GM12874 (cell line): ENCODE results near the gene LRRC25.

Source experiments
- TF ChIP-seq, protein P1 (sequence below): IDR thresholded peaks from 2 replicates; pipeline ENCODE4 v1.5.1; 2011; ENCODE audit warnings: low read depth, mild to moderate bottlenecking, control low read depth, low read length, moderate library complexity; ENCODE audit not compliant: insufficient read depth

The LRRC25 gene

GRCh38 chr19:18366021-18366435 is 31.4 kb downstream of the LRRC25 start:
- TF ChIP-seq, protein P1, sequence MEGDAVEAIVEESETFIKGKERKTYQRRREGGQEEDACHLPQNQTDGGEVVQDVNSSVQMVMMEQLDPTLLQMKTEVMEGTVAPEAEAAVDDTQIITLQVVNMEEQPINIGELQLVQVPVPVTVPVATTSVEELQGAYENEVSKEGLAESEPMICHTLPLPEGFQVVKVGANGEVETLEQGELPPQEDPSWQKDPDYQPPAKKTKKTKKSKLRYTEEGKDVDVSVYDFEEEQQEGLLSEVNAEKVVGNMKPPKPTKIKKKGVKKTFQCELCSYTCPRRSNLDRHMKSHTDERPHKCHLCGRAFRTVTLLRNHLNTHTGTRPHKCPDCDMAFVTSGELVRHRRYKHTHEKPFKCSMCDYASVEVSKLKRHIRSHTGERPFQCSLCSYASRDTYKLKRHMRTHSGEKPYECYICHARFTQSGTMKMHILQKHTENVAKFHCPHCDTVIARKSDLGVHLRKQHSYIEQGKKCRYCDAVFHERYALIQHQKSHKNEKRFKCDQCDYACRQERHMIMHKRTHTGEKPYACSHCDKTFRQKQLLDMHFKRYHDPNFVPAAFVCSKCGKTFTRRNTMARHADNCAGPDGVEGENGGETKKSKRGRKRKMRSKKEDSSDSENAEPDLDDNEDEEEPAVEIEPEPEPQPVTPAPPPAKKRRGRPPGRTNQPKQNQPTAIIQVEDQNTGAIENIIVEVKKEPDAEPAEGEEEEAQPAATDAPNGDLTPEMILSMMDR, result no peak

DNA sequence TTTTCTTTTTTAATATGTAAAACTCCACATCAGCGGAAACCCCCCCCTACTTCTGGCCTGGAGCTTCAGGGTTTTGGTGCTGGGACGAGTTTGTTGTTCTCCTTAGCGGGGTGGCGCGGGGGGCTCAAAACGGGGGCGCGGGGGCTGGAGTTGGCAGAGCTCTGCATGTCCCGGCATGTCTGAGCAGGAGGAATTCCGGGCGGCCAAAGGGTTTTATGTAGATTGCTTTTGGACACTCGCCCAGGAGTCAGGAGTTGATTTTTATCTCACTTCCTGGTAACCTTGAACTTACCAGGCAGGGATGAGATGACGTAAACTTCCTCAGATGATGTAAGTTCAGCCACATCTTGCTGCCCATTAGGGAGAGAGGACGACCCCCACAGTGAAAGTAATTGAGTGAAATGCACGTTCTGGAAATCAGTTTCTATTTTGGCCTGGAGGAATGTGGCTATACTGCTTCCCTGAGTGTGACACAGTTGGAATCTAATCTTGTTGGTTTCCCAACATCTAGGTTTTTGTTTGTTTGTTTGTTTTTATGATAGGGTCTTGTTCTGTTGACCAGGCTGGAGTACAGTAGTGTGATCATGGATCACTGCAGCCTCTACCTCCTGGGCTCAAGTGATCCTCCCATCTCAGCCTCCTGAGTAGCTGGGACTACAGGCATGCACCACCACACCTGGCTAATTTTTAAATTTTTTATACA is 32.4 kb downstream of the LRRC25 start:
- TF ChIP-seq, protein P1, result no peak

DNA sequence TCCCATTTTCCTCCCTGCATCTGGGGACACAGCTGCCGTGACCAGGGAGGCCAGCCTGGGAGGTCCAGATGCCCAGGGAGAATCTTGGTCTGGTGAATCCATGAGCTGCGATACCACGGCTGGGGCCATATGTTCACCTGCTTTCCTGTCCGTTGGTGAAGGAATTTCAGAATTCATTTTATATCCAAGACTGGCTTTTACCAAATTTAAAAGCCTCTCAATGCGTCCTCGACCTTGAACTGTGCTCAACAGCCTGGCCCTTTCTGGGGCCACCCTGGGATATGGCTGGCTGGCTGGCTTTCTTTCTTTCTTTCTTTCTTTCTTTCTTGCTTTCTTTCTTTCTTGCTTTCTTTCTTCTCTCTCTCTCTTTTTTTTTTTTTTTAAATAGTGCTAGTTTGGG is 33.6 kb downstream of the LRRC25 start:
- TF ChIP-seq, protein P1, result no peak

- TF ChIP-seq, protein P1, result no peak
Observed at GRCh38 chr19:18362934-18363542, 34.4 kb downstream of the LRRC25 start.

GRCh38 chr19:18361646-18362045 is 35.8 kb downstream of the LRRC25 start:
- TF ChIP-seq, protein P1, result no peak

GRCh38 chr19:18357041-18357440 is 40.4 kb downstream of the LRRC25 start:
- TF ChIP-seq, protein P1, result no peak

DNA sequence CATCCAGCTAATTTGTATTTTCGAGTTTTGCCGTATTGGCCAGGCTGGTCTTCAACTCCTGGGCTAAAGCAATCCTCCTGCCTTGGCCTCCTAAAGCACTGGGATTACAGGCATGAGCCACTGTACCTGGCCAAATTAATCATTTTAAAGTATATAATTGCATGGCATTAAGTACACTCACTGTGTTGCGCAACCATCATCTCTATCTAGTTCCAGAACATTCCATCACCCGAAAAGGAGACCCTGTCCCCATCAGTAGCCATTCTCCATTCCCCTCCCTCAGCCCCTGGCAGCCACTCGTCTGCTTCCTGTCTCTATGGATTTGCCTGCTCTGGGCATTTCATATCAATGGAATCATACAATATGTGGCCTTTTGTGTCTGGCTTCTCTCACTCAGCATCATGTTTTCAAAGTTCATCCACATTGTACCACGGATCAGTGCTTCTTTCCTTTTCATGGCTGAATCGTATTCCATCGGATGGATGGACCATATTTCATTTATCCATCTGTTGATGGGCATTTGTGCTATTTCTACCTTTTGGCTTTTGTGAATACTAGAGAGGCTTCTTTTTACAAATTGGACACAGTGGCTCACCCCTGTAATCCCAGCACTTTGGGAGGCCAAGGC is 43.9 kb downstream of the LRRC25 start:
- TF ChIP-seq, protein P1, result no peak
